HG03045 (cell line): ENCODE measurements around the gene PRMT2.

Experiments used
- ATAC-seq: cut with Tn5 transposase; IDR thresholded peaks from one replicate; pipeline ENCODE4 v1.9.1; 2021; ENCODE audit warnings: mild to moderate bottlenecking, moderate library complexity; ENCODE audit not compliant: unreplicated experiment

The PRMT2 gene

GRCh38 chr21:46641656-46642055, 6.2 kb downstream of the PRMT2 start:
- ATAC-seq = no peak

GRCh38 chr21:46643379-46644177, 8.1 kb downstream of the PRMT2 start:
- ATAC-seq = no peak

GRCh38 chr21:46645840-46646239, 10.4 kb downstream of the PRMT2 start:
- no peak for ATAC-seq

GRCh38 chr21:46646541-46647154, 11.2 kb downstream of the PRMT2 start:
- ATAC-seq = no peak

GRCh38 chr21:46648539-46648938, 13.1 kb downstream of the PRMT2 start:
- ATAC-seq = no peak

- ATAC-seq = no peak
Measured at GRCh38 chr21:46649356-46649755, 13.9 kb downstream of the PRMT2 start.

DNA sequence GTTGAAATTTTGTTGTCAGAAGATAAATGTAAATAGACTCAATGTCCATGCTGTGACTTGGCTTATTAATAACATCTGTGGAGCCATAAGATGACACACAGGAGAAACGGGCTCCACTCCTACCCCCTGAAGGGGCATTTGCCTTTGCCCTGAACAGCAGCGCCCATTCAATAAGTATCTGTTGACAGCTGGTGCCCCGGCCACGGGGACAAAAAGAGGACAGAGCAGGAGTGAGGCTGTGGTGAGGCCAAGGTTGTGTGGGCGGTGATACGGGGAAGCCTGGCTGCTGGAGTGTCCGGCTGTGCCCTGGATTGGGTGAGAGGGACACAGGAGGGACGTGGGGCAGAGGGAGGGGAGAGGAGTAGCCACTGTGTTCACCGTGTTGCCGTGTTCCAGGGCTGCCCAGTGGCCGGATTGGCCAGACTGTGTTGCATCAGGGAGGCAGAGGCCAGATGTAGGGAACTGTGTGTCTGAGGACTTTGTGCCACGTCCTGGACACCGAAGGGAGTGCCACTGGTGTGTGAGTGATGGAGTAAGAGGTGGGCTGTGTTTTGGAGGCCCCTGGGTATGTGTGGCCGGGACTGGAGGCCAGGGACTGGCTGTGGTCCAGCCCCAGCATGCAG, 15.1 kb downstream of the PRMT2 start:
- ATAC-seq = no peak

DNA sequence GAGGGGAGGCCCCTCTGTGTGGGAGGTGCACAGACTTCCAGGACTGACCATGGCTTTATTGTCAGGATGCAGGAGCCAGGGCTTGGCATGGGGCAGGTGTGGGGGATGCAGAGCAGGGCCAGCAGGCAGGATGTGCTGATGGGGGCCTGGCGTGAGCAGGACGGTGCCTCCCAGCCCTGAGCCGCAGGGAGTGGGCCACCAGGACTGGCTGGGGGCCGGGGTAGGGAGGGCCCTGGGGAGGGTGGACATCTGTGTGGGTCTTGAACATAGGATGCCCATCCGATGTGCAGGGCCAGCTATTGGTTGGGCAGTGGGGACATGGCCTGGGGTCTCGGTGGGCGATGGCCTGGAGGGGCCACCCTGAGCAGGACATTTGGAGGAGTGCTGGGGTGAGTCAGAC, 15.6 kb downstream of the PRMT2 start:
- ATAC-seq = no peak

- ATAC-seq = no peak
Measured at GRCh38 chr21:46655230-46655629, 19.8 kb downstream of the PRMT2 start.

GRCh38 chr21:46656820-46657219, 21.3 kb downstream of the PRMT2 start:
- no peak for ATAC-seq

DNA sequence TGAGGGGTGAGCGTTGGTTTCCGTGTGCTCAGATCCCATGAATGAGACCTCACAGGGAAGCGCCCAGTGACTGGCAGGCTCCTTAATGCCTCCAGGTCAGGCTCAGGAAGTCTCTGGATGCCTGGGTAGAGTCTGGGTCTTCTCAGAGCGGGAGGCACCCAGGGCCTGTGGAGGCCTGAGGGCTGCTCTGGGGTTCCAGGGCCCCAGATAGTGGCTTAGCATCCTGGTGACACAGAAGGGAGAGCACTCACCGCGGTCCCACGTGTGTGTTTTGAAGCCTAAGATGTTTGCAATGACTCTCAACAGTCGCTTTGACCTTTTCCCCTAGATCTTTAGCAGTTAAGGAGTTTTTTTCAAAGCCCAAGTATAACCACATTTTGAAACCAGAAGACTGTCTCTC, 25.0 kb downstream of the PRMT2 start:
- ATAC-seq = no peak

- ATAC-seq = no peak
Measured at GRCh38 chr21:46661211-46661625, 25.7 kb downstream of the PRMT2 start.

- no peak for ATAC-seq
Measured at GRCh38 chr21:46661642-46662366, 26.3 kb downstream of the PRMT2 start.

- no peak for ATAC-seq
Measured at GRCh38 chr21:46662367-46662654, 26.8 kb downstream of the PRMT2 start.

GRCh38 chr21:46662765-46663500, 27.5 kb downstream of the PRMT2 start:
- ATAC-seq = no peak

- no peak for ATAC-seq
Measured at GRCh38 chr21:46663754-46664153, 28.3 kb downstream of the PRMT2 start.

DNA sequence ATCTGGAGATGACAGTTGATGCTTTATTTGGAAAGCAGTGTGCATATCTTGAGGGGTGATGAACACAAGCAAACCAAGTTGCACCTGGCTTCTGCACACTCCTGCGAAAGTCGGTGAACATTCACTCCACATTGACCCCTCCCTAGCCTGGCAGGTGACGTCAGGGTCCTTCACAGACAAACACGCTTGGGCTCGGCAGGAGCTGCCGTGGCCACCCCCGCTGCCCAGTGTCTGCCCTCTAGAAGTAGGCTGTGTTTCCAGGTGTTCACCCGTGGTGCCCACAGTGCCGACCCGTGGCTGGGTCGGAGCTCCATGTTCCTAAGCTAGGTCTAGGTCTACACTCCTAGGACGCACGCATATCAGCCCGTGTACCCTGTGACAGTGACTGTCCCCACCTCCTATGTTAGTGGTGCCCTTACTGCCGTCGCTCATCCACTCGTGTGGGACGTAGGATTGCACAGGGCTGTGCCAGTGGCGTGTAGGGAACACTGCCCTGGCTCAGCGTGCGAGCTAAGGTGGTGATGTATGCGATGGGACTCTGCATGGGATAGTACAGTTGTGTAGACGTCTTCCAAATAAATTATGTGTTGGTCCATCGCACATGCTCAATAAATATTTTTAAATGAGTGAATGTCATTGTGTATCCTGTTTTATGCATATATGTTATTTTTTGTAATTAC, 29.0 kb downstream of the PRMT2 start:
- ATAC-seq = no peak

DNA sequence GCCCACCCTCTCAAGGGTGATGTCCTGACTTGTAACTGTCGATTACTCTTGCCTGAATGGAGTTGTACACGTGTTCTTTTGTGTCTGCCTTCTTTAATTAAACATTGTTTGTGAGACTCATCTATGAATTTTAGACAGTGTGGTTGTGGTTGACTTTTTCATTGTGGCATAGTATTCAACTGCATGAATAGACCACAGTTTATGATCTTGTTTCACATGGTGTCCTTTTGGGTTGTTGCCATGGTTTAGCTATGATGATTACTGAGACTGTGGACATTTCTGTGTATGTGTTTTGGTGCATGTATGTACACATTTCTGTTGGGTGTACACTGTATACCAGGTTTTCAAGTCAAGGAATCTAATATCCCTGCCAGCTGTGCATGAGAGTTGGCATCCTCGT, 30.1 kb downstream of the PRMT2 start:
- no peak for ATAC-seq

DNA sequence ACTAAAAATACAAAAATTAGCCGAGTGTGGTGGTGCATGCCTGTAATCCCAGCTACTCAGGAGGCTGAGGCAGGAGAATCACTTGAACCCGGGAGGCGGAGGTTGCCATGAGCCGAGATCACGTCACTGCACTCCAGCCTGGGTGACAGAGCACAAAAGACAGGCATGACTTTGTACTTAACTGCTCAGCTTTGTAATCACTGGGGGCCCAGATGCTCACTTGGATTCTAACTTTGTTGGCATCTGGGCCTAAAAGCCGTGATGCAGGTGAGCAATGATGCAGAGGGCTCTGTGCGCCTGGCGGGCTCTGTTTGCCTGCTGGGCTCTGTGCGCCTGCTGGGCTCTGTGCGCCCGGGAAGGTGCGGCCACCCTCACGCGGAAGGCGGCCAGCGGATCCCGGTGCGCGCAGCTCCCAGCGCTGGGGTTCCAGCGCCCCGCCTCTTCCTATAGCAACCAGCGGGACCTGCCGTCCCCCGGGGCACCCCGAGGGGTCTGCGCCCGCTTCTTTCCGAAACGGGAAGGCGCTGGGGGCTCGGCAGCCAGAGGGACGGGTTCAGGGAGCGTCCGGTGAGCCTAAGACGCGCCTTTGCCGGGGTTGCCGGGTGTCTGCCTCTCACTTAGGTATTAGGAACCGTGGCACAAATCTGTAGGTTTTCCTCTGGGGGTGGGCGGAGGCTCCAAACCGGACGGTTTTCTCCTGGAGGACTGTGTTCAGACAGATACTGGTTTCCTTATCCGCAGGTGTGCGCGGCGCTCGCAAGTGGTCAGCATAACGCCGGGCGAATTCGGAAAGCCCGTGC, 31.7 kb downstream of the PRMT2 start:
- no peak for ATAC-seq
